Measurements from ENCODE around the gene CARS1.

CARS1 gene

GRCh38 chr11:3008746-3009336 lies 48.4 kb downstream of the CARS1 start:
- DNase-seq (ENCODE audit: low read depth), result no peak

GRCh38 chr11:3007404-3008010 lies 49.7 kb downstream of the CARS1 start:
- no peak for DNase-seq (ENCODE audit: low read depth)

GRCh38 chr11:3006505-3007260 lies 50.5 kb downstream of the CARS1 start:
- DNase-seq (ENCODE audit: low read depth), result peak; percentile 24

- DNase-seq (ENCODE audit: low read depth), result no peak
Measured at GRCh38 chr11:3004481-3004880, 52.7 kb downstream of the CARS1 start.

GRCh38 chr11:3003396-3004231 lies 53.6 kb downstream of the CARS1 start:
- DNase-seq (ENCODE audit: low read depth), result no peak

GRCh38 chr11:3002871-3003270 lies 54.4 kb downstream of the CARS1 start:
- no peak for DNase-seq (ENCODE audit: low read depth)

- DNase-seq (ENCODE audit: low read depth), result no peak
Measured at GRCh38 chr11:3002351-3002861, 54.8 kb downstream of the CARS1 start.

GRCh38 chr11:3001496-3001895 lies 55.7 kb downstream of the CARS1 start:
- DNase-seq (ENCODE audit: low read depth), result no peak

- no peak for DNase-seq (ENCODE audit: low read depth)
Measured at GRCh38 chr11:3000032-3000961, 56.9 kb downstream of the CARS1 start.

- DNase-seq (ENCODE audit: low read depth), result no peak
Measured at GRCh38 chr11:2999464-2999998, 57.7 kb downstream of the CARS1 start.

GRCh38 chr11:2998073-2998850 lies 59.0 kb downstream of the CARS1 start:
- DNase-seq (ENCODE audit: low read depth), result no peak

- no peak for DNase-seq (ENCODE audit: low read depth)
Measured at GRCh38 chr11:2997406-2997805, 59.8 kb downstream of the CARS1 start.

- no peak for DNase-seq (ENCODE audit: low read depth)
Measured at GRCh38 chr11:2996976-2997375, 60.2 kb downstream of the CARS1 start.

- DNase-seq (ENCODE audit: low read depth), result no peak
Measured at GRCh38 chr11:2995893-2996554, 61.2 kb downstream of the CARS1 start.

GRCh38 chr11:2995031-2995561 lies 62.1 kb downstream of the CARS1 start:
- DNase-seq (ENCODE audit: low read depth), result no peak

GRCh38 chr11:2994336-2994730 lies 62.9 kb downstream of the CARS1 start:
- no peak for DNase-seq (ENCODE audit: low read depth)

GRCh38 chr11:2992997-2993325 lies 64.3 kb downstream of the CARS1 start:
- no peak for DNase-seq (ENCODE audit: low read depth)

- peak; percentile 91 for DNase-seq (ENCODE audit: low read depth)
Measured at GRCh38 chr11:2992234-2992996, 64.8 kb downstream of the CARS1 start, which contains the start of gene NAP1L4. Gene NAP1L4 (minus strand): TSS chr11:2992329. CDS start chr11:2979220, 13,109 bp downstream.
